NCI-H2196 treated with DMSO at 0.1 percent for 48 hours (cell line): Measurements from ENCODE around the gene PRXL2B.

Experiments
- DNase-seq: peaks from one replicate; lab custom pipeline; 2025; ENCODE audit not compliant: unreplicated experiment; lab: John Stamatoyannopoulos, UW

PRXL2B gene

DNA sequence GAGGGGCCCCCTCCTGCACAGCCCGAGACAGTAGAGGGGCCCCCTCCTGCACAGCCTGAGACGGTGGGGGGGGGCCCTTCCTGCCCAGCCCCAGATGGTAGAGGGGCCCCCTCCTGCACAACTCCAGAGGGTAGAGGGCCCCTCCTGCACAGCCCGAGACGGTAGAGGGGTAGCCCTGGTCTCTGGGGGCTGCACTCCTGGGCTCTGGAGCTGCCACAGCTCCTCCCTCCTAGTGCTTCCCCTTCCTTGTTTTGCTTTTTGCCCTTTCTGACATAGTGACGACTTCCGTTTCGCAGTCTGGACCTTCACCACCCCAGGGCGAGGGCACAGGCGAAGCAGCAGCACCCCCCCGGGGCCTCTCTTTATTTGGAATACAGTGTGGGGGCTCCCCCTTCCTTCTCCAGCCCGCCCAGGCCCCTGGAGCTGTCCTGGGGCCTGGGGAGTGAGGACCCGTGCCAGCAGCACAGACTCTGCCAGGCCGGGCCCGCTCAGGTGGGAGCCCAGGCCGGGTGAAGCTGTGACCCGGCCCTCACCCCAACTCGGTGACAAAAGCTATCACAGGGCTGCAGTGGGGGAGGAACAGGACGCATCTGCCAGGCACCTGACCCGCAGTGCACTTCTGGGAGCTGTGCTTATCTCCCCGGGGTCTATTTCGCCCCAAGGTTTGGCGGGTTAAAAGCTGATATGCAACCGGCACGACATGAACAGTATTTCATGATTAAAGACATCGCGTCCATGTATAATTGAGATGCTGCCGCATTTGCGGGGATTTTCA lies 1.1 kb upstream of the PRXL2B start:
- DNase-seq, result no peak

GRCh38 chr1:2587071-2587859 lies 688 bp downstream of the PRXL2B start:
- no peak for DNase-seq

- DNase-seq, result no peak
Observed at GRCh38 chr1:2587860-2588571, 1.4 kb downstream of the PRXL2B start.

DNA sequence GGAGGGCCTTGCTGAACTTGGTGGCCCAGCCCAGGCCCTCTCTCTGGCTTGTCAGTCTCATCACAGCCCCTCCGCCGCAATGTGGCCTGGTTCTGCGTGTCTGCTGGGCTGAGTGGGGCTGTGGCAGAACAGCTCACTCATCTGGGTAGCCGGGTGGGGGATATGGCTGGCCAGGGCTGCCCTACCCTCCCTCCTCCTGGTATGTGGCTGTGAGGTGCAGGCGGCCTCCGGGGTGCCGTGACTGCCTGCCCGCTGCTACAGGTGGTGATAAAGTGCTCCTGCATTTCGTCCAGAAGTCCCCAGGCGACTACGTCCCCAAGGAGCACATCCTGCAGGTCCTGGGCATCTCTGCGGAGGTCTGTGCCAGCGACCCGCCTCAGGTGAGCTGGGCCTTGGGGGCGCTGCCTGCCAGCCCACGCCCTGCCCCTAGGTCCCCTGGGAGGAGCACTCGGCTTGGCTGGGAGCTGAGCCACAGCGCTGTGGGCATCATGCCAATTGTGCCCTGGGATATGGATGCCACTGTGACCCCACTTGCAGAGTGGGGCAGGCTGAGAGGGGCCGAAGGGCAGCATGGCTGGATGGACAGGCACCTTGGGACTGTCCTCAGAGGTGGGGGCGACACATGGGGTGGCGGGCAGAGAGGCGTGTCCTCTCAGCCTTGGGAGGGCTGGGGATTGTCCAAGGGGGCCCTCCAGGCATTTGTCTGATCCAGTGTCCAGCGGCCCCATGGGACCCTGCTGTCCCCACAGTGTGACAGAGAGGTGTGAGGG lies 2.3 kb downstream of the PRXL2B start:
- no peak for DNase-seq

DNA sequence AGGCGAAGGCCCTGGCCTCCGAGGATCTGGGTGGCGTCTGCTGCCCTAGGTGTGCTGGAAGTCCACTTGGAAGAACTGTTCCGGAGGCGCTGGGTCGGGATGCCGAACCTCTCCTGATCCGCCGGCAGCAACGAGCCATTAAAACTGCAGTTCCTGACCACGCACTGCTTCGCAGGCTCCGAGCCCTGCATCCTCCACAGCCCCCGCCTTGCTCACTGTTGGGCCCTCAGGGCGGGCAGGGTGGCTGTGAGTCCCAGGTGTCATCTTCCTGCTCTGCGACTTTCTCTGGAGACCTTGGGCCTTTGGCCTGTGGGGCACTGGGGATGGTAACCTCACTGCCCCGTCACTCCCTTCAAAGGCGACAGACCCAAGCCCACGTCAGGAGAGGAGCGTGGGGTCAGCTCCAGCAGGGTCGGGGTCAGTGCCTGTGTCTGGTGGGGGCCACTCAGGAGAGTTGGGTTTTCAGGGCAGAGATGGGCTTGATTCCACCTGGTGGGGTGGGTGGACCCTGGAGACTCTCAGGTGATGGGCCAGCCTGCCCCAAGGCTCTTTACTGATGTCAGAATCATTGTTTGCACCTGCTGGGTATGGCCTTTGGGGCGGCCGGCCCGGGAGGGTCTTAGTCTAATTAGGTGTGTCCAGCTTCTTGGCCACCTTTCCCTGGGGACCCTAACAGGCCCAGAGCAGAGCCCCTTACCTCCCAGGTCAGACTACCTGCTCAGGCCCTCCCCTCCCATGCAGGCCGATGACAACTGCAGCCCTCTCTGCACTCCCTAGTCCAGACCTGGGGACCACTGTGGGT lies 3.1 kb downstream of the PRXL2B start:
- DNase-seq, result no peak

DNA sequence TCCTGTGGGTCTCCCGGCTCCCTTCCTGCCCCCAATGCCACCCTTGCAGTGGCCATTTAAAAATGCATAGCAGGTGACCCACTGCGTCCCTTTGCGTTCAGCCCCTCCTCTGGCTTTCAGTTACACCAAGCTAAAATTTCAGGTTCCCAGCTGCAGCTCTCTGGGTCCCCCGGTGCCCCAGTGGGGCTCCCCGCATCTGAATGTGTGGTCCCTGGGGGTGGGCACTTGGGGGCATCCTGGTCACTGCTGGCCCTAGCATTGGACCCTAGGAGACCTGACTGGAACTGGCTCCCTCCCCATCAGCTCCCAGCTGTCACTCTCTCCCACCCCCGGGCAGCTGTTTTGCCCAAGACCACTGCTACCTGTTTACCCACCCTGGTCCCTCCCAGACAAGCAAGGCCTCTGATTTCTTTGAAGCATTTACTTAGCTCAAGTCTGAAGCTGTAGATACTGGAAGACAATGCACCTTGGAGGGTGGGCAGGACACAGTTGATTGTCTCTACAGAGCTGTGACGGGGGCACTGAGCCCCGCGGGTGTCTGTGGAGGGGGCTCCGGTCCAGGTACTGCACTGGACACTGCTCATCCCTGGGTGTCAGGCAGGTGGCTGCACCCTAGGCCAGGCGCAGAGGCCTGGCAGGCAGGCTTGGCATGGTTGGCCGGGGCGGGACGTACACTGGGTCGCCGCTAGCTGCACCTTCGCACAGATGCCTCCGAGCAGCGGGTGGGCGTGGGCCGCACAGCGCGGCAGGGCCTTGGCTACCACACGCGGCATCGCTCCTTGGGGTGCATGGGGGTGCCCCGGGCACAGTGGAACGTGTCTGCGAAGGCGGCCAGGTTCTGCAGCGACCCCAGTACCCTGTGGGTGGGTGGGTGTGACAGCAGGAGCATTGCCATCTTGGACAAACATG lies 3.9 kb downstream of the PRXL2B start:
- no peak for DNase-seq

GRCh38 chr1:2591233-2591580 lies 4.6 kb downstream of the PRXL2B start:
- DNase-seq, result no peak

GRCh38 chr1:2591581-2592261 lies 5.1 kb downstream of the PRXL2B start:
- DNase-seq, result no peak

- DNase-seq, result no peak
Observed at GRCh38 chr1:2592672-2593071, 6.1 kb downstream of the PRXL2B start.

DNA sequence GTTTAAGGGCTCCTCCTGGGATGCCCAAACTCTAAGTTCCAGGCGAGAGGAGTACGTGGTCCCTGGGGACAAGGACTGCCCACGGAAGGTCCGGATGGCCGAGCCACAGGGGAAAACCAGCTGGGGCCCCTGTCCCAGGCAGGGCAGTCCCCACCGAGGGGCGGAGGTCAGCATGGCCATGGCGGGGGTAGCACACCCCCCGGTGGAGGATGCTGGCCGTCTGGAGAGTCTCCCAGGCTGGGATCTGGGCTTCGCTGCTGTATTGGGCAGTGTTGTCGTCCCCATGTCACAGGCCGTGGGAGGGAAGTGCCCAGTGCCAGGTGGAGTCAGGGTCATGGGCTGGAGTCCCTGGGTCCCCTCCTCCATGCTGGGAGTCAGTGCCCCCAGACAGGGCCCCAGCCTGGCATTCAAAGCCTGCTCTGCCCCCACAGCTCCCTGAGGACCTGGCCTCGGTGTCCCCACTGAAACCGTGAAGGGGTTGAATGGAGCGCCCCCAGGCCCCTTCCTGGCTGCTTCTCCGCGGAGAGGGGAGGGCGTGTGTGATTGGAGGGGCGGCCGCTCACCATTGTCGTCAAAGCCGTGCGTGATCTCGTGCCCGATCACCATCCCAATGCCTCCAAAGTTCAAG lies 6.8 kb downstream of the PRXL2B start:
- DNase-seq, result no peak

GRCh38 chr1:2594001-2594640 lies 7.5 kb downstream of the PRXL2B start:
- DNase-seq, result peak; percentile 24

GRCh38 chr1:2594641-2595131 lies 8.1 kb downstream of the PRXL2B start:
- no peak for DNase-seq

GRCh38 chr1:2595261-2595811 lies 8.8 kb downstream of the PRXL2B start:
- no peak for DNase-seq

DNA sequence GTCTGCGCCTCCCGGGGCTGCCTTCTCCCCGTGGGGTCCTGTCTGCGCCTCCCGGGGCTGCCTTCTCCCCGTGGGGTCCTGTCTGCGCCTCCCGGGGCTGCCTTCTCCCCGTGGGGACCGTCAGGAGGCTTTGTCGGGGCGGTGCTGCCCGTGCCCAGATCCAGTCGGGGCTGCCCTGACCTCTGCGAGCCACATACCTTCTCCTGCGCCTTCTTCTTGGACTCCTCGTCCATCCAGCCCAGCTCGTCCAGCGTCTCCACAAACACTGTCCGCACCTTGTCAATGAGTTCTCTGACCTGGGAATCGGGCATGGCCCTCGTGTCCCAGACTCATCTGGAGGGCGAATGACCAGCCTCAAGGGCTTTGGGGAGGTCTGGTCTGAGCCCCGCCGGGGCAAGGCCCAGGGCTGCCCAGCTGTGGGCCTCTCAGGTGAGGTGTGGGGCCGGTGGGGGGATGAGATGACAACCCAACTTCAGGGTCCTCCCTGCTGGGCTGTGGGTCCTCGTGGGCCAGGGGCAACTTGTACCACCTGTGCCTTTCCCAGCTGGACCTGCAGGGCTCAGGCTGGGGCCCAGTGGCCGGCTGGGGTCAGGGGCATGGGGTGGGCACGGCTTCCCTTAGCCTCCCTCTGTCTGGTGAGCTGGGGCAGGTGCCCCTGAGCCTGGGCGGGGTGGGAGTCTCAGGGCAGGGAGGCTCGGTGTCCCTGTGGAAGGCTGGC lies 9.4 kb downstream of the PRXL2B start:
- DNase-seq, result no peak

DNA sequence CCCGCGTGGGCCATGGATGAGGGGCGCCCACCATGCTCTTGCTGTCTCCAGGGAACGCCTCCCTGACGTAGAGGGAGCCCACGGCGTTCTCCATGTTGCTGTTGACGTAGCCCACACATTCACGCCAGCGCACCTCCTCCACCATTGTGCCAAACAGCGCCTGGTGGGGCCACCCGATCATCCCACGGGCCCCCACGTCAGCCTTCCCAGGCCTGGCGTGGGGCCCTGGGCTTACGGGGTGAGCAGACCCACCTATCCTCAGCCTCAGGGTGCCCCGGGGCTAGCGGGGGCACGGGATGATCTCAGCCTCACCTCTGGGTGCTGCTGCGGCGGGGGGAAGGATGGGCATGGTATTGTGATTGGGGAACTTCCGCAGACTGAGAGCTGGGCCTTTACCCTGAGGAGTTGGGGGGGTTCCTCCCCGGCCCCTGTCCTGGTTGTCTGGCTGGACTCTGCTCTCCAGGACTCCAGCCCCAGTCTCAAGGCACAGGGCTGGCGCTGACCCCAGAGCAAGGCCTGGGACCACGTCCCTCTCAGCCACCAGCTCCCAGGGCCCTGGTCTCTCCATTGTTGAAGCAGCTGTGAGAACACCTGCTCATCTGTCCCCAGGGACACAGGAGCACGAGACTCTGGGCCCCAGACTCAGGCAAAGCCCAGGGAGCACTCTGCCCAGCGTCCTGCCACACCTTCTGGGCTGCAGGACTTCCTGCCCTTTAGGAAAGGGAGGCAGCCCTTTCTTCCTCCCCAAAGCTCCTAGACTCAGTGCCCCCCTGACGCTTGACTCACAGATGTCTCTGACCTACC lies 10.2 kb downstream of the PRXL2B start:
- DNase-seq, result no peak
